SK-N-DZ (cell line): ENCODE results near the gene LRRC46.
A peak's percentile ranks its signal among the peaks of the same experiment; 100 is the strongest.

Experiments
- DNase-seq: peaks from one replicate; pipeline ENCODE4 v3.0.0-alpha.2; 2015; ENCODE audit warnings: low spot score

The LRRC46 gene

DNA sequence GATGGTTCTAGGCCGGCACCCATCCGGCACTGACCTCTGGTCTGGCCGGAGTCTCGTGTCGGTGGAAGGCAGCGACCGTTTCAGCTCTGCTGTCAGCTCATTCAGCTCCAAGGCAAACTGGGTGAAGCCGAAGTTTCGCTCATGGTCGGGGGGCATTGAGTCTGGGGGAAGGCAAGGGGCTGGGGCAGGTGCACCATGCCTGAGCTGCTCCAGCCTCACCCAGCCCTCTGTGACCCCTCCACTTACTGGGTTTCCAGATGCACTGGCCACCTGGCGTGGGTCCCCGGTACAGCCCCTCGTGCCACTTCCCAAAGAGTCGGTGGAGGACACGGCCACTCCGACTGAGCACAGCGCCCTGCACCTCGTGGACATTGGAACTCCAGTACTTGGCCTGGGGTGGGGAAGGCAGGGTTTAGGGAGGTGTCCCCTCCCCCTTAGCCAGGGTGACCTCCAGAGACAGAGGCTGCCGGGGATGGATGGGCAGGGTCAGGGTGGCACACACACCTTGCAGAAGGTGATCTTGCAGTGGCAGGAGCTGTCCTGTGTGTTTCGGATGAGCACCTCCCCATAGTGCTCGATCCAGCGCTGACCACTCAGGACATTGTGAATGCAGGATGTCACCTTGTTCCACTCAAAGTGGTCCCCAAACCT is 22.5 kb upstream of the LRRC46 start:
- DNase-seq, result no peak

DNA sequence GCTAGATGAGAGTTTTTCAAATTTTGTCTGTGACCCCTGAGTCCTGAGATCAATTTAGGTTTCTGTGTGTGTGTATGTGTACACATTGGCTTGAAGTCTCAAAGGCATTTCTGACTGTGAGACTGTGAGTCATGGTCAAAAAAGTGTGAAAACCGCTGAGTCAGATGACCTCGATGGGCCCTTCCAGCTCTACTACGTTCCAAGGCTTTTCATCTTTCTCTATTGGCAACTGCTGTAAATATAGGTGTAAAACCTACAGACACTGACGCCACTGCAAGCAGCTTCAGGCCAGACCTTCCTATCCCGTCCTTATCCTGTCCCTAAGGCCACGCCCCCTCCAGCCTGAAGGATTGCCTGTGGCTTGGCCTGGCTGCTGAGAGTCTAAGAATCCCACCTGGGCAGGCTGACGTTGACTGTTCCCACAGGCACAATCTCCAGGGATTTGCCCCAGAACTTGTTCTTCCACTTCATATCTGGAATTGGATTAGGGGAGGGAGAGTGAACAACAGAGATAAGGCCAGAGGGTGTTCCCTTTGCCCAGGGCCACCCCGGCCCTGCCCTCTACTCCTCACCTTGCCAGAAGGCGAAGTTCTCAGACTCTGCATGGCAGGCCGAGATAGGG is 21.2 kb upstream of the LRRC46 start:
- no peak for DNase-seq

DNA sequence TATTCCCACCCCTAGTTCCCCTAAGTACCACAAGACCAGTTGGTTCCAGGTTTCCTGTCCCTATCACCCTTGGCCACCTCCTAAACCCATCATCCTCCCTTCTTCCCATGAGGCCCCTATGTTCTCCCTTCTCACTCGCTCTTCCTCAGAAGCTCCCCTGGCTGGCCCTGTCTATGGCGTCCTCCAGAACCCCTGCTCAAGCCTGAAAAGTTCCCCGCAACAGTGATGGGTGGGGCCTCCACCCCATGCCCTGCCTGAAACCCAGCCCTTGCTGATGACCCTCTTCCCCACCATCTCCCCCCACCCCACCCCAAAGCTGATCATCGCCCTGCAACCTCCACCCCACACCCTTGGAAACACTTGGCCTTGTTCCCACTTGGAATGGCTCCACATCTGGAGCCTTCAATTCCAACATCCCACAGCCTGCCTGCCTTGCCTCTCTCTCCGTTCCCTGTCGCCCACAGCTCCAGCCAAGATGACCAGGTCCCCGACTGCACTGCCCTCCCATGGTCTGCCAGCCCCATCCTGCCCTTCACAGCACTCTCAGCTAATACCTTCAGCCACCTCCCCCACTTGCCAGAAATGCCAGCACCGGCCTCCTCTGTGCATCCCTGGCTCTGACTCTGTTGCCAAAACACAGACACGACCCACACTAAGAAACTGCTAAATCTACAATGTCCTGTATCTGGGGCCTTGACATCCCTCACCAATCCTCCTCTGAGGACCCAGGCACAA is 20.4 kb upstream of the LRRC46 start:
- DNase-seq, result no peak

DNA sequence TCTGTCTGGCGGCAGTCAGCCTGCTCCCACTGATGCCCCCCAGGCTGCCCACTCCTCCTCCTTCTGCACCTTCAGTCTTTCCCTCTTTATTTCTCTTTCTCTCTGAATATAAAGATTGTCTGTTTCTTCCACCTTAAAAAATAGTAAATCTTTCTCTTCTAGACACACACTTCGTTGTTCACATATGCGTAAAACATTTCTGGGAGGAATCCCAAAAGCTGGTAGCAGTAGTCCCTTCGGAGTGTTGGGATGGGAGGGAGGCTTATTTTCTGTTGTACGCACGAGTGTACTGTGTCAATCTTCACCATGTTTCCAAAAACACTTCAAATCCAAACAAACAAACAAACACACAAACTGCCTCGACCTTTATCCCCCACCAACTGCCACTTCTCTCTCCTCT is 19.8 kb upstream of the LRRC46 start:
- DNase-seq, result no peak

DNA sequence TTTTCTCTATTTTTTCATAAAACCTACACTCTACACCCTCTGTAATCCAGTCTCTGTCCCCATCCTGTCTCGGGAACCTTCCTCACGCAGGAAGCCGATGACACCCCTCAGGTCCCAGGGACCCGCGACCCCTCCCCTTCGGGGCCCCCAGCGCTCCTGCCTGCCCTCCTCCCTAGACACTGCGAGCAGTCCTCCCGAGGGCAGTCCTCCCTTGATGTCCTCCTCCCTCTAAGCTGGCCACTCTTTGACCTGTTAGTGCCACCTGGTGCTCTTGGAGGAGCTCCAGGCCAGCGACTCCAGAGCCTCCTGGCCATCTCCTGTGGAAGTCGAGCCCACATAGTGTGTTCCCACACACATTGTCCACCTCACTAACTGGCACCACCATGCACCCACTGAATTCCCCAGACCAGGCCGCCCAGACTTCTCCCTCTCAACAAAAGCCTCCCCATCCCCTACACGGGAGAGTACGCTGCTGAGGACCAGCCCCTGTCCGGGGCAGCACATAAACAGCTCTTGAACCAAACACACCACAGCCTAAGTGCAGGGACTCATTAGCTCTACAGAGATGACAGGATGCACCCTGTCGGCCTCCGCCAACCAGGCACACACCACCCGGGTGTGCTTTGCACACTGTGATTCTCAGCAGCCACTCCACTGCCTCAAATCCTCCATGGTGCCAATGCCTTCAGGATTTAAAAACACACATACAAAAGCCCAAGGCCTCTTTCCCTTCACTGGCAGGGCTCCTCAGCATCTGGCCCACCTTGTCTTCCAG is 19.1 kb upstream of the LRRC46 start:
- DNase-seq, result no peak

DNA sequence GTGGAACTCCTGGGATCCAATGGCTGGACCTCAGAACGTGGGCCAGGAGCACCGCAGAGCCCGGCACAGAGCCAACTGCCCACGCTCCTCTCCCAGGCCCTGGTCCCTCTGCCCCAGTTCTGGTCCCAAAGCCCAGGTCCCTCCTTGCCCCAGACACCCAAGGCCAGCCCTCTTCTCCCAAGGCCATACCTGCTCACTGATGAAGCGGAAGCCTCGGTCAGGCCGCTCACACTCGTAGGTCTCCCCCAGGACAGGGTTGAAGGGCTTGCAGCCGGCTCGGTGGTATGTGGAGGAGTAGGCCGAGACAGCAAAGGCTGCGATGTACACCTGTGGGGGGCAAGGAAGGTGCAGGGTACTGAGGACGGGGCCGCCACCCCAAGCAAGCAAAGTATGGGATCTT is 18.4 kb upstream of the LRRC46 start:
- no peak for DNase-seq

DNA sequence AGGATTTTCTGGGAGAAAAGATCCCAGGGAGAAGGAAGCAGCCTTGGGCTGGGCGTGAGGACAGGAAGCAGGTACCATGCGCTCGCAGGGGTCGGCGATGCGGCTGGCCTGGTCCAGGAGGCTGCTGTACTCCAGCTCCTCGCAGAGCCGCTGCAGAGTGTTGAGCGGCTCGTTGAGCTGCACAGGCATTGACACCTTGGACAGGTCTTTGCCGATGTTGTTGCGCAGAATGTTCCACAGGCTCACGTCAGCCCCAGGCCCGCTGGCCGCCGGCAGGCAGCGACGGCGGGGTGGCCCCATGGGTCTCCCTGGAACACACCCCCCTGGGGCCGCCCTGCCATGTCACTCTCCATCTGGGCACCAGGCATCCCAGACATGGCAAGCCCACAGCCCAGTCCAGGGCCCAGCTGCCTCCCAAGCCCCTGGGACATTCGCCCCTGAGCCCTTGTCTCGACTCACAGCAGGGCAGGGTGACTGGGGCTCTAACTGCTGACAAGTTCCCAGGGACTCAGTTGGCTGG is 17.9 kb upstream of the LRRC46 start:
- no peak for DNase-seq

DNA sequence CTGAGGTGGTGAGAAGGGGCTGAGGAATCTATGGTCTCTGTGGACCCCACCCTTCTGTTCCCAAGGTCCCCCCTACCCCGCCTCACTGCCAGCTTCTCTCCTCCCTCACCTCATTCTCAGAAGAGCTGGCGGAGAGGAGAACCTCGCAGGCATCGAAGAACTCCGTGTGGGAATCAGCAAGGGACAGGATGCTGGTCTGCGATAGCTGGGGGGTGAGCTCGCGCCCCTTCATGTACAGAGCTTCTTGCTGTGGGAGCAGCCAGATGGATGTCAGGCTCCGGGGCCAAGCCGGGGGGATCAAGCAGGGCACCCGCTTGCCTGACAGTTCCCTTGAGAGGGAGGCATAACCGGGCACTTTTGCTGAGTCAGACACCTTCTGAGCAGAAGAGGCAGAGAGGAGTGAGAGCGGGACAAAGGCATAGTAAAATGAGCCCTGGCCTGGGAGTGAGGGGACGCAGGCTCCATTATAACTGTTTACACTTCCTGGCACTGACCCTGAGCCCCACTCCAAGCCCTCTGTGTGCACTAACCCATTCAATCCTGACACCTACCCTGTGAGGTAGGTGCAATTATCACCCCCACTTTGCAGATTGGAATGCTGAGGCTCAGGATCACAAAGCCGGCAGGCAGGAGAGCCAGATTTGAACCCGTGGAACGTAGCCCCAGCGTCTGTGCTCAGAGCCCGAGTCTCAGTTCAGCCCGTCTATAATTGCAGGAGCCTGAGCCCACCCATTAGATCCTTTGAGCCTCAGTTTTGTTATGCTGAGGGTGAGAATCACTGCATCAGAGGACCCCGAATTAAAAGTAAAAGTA is 16.2 kb upstream of the LRRC46 start:
- DNase-seq, result no peak

DNA sequence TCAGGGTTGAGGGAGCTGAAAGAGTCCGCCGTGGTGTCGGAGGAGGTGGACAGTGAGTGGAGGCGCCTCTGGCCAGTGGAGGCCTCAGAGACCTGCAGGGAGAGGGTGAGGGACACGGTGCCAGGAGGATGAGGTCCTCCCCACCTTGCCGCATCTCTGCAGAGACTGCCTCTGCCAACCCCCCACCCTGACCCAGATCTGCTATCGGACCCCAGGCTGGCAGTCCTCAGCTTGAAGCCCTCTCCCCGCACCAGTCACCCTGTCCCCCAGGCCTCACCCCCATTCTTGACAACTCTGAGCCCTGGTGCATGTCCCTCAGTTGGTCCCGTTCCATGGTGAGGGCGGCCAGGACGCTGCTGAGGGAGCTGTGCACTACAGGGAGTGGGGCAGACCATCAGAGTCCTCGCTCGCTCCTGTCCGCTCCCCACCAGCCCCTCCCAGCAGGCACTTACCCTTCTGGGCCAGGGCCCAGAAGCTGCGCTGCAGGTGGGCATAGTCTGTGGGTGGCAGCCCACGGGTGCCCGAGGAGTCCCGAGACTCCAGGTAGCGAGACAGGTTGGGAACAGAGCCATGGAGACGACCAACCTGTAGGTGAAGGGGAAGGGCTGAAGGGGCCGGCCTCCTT is 15.2 kb upstream of the LRRC46 start:
- no peak for DNase-seq

DNA sequence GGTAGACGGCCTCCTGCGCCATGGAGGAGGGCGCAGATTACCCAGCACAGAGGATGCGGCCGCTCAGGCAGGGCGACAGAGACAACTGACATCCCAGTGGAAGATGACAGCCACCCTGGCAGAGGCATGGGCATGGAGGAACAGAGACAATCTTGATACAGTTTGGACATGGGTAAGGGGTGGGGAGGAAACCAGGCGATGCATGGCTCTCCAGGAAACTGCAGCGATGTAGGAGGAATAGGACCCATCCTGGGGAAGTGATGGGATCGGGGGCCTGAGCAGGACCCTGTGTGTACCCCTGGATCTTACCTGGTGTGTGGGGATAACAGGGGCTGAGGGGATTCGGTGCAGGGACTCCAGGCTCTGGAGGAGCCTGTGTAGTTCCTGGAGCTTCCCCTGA is 14.5 kb upstream of the LRRC46 start:
- DNase-seq, result no peak

DNA sequence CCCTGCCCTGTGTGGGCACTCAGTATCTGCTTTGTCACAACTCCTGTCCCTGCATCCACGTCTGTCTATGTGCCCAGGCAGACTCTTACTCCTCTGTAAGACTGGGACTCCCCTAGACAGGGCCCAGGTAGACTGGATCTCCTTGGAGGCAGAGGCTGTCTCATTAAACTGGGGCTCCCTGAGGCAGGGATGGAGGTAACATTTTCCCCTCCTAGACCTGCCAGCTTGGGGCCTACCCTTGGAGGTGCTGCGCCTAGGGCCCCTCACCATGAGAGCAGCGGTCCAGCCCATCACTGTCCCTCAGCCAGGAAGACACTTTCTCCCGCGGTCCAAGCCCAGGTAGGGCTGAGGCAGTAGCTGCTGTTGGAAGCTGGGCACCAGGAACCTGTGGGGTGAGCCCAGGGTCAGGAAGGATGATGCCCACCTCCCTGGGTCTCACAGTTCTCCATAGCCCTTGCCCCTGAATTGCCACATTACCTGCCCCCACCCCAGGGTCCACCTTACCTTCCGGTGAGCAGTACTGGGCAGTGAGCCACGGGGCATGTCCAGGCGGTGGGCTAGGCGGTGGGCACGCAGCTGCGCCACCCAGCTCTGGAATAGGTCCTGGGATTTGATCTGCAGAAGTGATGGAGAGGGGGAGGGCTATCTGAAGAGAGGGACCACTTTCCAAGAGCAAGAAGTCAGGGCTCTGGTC is 13.3 kb upstream of the LRRC46 start:
- no peak for DNase-seq

DNA sequence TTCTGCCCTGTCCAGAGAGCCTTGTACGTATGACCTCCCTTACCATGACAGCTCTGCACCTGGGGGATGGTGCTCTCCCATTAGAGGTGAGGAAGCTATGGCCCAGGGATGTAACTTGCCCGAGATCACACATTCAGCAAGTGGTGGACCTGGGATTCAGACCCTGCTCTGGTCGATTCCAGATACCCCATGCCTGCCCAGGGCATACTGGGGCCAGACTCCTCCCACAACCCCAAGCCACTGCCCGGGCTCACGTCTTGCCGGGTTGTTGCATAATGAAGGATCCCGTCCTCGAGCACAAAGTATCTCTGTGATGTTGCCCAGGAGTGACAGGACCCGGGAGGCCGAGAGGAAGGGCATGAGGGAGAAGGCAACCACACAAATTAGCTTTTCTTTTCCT is 12.0 kb upstream of the LRRC46 start:
- no peak for DNase-seq

DNA sequence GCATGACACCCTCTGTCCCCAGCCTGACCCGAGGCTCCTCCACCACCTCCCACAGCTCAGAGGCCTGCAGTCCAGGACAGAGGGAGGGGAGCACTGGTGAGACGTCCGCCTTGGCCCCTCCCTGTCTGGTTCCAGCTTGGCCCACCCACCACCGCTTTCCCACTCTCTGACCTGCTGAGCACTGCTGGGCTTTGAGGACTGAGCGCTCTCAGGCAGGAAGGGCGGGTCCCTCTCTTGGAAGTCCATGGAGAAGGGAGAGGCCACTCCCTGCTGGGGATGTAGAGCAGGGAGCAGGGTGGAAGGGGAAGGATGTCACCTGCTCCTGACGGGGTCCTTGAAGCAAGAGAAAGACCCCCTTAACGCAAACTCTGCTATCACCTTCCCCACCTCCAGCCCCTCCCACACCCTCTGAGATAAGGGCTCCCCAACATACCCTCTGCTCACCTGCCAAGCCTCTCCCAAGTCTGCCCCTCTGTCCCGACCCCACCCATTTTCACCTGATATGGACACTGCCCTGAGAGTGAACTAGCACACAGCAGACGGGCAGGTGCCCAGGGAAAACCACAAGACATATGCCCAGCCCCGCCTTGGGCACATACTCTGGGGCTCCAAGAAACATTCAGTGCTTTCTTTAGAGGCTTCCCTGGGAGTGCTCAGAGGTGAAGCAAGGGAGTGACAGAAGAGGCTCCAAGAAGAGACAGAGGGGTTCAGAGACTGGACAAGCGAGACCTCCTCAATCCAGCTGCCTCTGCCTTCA is 11.3 kb upstream of the LRRC46 start:
- DNase-seq, result no peak

DNA sequence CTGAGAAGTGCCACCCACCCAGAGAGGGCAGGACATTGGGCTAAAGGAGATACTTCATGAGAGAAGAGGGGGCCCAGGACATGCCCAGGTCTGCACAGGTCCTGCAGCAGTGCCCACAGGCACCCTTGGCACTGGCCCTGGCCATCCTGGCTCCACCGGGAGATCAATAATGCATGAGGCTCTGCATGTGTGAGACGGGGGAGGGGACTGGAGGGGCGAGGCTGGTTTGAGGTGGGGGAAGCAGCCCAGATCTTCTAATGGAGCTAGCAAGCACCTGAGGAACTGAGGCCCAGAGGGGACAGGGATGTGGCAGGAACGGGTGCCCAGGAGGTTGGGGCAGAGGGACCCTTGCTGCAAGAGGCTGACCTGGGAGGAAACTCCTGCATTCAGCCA is 10.4 kb upstream of the LRRC46 start:
- DNase-seq, result no peak

DNA sequence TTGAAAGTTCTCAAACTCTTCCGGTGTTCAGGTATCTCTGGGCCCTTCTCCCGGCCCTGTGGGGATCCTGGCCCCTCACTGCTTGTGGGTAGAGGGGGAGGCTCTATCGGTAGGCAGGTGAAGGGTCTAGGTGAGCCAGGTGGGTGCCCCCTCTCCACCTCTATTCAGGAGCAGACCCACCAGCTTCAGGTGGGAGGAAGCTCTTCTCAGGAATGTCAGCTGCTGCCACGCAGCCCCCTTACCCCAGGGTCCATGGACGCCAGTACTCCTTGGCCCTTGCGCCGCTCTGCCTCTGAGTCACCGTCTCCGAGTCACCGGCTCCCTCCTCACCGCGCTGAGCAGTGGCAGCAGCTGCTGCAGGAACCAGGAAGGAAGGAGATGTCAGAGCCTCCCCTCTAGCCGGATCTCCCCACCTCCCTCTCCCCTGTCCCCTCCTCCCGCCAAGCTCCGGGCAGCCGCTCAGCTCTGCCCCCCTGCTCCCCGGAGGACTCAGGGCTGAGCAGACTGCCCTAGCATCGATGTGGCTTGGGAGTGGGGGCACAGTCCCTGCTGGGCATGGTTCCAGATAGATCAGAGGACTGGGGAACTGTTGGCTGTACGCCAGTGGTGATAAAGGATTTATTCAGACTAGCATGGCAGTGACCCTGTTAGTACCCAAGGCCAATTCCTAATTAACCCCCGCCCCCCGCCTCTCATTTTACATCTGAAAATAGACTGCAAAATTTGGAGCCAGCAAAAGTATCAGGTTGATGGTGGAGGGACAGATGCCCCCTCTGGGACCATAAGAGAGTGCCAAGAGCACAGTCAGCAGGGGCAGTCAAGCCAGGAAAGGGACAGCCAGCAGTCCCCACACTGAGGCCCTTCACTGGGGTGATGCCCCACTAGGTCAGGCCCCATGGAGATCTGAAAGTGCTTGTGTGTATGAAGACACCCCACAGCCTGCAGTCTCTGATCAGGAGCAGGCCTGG is 9.8 kb upstream of the LRRC46 start, which contains the start of gene OSBPL7:
Gene OSBPL7 (minus strand): TSS at position 371 of the 968 bp plus-strand sequence. CDS start 1,516 bp downstream, outside the sequence.
- DNase-seq, result peak; percentile 86

DNA sequence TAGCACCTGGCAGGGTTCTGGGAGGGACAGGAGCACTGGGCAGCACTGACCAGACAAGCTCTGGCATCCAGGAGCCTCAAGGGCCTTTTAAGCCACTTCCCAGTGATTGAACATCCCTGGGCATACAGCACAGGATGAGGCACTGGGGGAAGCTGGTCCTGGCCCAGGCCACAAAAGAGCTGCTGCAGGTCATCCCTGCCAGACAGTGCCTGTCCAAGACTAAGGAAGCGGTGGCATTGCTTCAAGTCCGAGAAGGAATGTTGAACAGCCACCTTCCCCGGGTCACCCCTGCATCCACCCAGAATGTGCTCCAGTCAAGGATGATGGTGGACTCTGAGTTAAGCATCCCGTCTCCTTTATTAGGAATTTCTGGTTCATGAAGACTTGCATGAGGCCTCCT is 8.7 kb upstream of the LRRC46 start:
- no peak for DNase-seq

DNA sequence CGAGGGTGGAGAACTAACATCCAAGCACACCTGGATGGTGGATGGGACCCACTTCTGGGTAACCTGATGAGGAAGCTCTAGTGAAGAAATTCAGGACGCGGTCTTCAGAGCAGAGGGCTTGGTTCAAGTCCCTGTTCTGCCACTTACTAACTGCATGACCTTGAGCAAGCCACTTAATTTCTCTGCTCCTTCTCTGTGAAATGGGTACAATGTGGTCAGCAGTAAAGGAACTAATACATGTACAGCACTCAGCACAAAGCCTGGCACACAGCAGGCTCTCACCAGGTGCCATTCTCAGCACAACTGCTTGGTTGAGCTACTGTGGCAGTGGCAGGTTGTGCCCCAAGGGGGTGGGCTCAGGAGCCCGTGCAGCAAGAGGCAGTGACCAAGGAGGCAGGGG is 8.0 kb upstream of the LRRC46 start:
- DNase-seq, result no peak

DNA sequence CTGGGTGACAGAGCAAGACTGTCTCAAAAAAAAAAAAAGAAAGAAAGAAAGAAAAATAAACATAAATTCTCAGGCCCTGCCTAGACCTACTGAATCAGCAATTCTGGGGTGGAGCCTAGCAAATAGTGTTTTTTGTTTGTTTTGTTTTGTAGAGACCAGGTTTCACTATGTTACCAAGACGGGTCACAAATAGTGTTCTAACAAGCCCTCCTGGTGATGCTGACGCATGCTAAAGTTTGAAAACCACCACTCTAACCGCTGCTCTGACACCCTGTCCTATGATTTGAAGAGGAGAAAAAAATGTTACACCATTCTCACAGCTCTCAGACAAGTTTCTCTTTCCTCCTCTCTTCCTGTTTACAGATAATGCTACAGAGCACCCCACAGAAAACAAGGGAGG is 1.6 kb upstream of the LRRC46 start:
- DNase-seq, result no peak
